NCI-H2196 treated with DMSO at 0.1 percent for 48 hours (cell line): ENCODE data around the gene MAN1B1.

ENCODE experiments used
- DNase-seq: peaks from one replicate; lab custom pipeline; 2025; ENCODE audit not compliant: unreplicated experiment; lab: John Stamatoyannopoulos, UW

The MAN1B1 gene

GRCh38 chr9:137086531-137087408 lies at the start of gene MAN1B1:
MAN1B1 (plus strand) TSS chr9:137086985; CDS start chr9:137087000, 15 bp downstream.
- peak; percentile 98 for DNase-seq

- no peak for DNase-seq
These were observed 49.8 kb upstream of the MAN1B1 start for GRCh38 chr9:137037035-137037434.

- no peak for DNase-seq
These were observed 49.3 kb upstream of the MAN1B1 start for GRCh38 chr9:137037483-137037882.

- DNase-seq = no peak
These were observed 47.9 kb upstream of the MAN1B1 start for GRCh38 chr9:137038916-137039315.

DNA sequence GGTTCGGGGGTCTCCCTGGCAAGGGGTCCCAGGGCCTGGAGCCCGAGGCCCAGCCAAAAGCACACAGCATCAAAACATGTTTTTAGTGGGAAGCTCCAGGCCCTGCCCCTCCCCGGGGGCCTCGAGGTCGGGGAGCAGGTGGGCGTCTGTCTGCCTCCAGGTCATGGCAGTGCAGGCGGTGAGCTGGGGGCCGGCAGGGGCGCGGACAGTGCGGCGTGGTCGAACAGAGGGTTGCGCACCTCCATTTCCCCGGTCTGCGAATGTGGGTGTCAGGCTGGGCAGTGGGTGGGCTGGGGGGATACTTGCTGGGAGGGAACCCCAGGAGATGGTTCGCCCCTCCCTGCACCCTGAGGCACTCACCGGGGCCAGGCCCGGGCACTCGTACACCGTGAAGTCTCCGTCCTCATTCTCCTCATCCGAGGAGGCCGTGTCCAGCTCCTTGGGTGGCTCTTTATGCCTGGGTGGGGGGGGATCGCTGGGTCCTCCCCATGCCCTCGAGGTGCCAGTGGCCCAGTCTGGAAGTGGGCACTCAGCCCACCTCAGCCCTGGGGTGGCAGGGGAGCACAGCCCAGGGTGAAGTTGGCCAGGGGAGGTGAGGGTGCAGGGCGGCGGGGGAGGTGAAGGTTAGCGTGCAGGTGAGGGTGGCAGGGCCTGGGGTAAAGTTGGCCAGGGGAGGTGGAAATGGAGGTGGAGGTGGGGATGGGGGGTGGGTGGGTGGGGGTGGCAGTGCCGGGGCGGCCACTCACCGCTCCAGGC lies 47.0 kb upstream of the MAN1B1 start:
- no peak for DNase-seq

DNA sequence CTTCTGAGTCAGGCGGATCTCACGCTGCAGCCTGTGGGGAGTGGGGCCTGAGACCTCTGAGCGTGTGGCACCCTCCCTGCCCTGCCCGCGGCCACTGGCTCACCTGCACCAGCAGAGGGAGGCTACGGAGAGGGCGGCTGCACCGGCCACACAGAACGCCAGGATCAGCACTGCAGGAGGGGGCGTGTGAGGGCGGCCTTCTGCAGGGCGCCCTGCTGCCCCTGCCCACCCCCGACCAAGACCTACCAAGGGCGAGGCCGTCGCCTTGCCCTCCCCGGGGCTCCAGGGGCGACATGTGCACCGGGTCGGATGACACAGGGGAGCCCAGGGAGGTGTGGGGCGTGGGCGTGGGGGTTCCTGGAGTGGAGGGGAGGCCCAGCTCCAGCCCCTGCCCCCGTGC lies 46.2 kb upstream of the MAN1B1 start:
- no peak for DNase-seq

- DNase-seq = no peak
These were observed 45.7 kb upstream of the MAN1B1 start for GRCh38 chr9:137041124-137041523.

- DNase-seq = no peak
These were observed 43.7 kb upstream of the MAN1B1 start for GRCh38 chr9:137042751-137043727.

DNA sequence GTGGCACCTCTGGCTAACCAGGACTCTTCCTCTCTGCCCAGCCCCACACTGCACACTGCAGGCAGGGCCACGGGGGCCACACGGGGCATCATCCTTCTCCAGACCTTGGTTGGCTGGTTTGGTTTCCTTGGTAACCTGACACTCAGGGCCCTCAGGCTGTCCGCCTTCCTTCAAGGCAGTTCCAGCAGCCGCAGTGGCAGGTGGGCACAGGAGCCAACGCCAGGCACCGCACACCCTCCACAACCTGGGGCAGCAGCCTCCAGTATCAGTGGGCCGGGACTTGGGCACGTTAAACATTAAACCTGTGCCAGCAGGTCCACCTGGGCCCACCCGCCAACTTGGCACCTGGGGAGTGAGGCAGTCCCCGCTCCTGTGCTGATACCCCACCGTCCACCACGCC lies 42.7 kb upstream of the MAN1B1 start:
- no peak for DNase-seq

- DNase-seq = peak; percentile 78
These were observed 42.1 kb upstream of the MAN1B1 start for GRCh38 chr9:137044502-137045177.

DNA sequence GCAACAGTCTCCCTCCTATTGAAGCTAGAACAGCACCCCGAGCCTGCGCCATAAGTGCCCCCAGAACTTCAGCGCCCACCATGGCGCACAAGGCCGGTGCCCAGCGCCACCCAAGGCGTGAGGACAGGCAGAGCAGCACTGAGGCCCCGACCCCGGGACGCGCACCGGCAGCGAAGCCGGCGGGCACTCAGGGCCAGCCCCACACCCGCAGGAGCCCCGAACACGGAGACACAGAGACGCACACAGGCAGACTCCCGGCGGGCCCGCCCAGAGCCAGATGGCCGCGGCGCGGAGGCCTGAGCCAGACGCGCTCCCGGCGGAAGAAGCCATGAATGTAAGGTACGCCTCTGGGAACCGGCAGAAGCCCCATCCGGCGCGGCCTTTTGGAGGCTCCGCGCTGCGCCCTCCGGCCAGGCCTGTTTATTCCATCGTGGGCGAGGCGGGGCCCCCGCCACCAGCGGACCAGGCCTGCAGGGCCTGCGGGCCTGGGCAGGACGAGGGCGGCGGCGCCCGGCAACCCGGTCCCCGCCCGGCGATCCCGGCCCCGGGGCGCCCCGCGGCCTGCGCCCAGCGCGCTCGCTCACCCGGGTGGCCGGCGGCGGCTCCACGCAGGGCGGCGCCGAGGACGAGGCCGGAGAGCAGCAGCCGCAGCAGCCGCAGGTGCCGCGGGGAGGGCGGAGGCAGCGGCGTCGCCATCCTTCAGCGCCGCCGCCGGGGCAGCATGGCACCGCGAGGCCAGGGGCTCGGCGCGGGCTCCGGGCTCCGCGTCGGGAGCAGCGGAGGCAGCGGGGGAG lies 41.3 kb upstream of the MAN1B1 start:
- no peak for DNase-seq

DNA sequence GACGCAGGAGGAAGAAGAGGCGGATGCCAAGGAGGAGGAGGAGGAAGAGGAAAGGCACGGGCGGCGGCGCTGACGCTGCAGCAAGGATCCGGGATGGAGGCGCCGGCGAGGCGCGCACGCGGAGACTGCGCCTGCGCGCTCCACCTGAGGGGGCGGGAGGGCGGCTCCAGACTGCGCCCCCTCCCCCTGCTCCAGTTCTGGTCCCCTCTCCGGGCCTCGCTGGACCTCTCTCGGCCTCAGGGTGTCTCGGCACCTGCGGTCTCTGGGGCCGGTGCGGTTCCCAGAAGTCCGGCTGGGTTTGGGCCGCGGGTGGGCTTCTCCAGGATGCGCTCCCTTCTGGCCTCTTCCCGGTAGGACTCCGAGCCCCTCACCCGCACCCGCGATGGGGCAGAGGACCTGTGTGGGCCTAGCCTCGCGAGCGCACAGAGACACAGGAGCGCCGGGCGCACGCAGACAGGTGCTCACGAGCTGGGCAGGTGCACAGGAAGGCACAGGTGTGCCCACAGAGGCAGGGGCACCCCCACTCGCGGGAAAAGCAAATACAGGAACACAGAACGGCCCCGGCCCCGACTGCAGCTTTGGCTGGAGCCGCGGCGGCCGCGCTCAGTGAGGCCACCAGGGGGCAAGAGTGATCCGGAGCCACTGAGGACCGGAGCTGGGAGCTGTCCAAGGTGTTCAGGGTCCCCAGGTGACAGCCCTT lies 40.5 kb upstream of the MAN1B1 start, which contains the start of gene NPDC1:
NPDC1 (minus strand) TSS at position 90 of the 700 bp plus-strand sequence. CDS start 188 bp downstream, outside the sequence.
- DNase-seq = peak; percentile 62

DNA sequence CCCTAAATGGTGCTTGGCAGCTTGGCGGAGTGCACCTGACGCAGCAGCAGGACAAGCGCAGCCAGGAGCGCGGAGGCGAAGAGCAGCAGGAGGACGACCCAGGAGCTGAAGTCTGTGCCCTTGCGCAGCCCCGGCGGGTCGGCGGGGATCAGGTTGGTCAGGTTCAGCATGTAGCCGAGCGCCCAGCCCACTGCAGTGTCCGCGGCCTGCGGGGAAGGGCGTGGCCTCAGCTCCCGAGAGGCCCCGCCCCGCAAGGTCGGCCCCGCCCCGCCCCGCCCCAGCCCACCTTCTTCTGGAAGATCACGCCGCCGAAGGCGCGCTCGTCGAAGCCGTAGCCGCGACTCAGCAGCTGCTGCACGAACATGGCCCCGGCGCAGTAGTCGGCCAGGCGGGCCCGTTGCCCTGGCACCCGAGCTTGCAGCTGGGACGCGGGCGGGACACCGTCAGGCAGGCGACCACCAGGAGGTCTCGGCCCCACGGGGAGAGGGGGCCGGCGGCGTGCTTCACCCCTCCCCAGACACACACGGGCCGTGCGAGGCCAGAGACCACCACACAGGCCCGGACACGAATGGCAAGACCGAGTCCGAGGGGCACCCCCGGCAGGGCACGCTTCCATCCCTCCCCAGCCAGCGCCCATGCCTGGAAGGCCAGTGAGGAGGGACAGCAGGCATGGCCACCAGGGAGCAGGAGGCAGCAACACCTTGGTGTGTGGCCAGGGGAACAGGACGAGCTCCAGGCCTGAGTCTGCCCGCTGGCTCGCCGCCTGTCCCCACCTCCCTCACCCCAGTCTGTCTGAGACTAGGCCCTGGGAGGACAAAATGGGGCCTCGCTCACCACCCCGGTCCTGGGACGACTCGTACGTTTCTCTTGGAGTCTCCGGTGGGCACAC lies 37.9 kb upstream of the MAN1B1 start:
- DNase-seq = no peak

GRCh38 chr9:137049544-137050449 lies 37.0 kb upstream of the MAN1B1 start:
- DNase-seq = peak; percentile 23

GRCh38 chr9:137050570-137050969 lies 36.2 kb upstream of the MAN1B1 start:
- peak; percentile 27 for DNase-seq

DNA sequence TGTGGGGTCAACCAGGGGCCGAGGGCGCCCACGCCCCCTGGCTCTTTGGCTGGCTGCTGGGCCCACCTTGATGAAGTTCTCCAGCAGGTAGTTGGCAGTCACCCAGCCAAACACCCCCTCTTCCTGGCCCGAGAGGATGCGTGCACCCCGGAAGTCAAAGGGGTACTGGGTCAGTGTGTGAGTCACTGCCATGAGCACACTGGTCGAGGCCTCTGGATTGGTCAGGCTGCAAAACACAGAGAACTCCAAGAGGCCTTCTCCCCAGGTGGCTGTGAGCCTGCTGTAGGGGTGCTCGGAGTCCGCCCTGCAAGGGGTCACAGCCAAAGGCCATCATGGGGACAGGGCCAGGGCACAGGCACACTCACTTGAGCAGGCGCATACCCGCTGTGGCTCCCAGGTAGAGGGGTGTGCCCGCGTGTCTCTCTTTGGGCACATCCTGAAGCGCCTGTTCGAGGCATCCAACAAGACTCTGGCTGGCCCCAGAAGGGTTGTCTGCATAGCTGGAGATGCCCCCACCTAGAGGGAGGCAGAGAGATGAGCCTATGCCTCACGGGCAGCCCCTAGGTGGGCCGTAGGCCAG lies 35.5 kb upstream of the MAN1B1 start:
- no peak for DNase-seq
